Endodermal cell (in vitro differentiated cells): ENCODE results near the gene LMBR1. TPM values are rescaled to one million over a fixed set of nuclear protein-coding genes. Genes with fewer than 3 reads are reported as not detected.
A peak's percentile ranks its signal among the peaks of the same experiment; 100 is the strongest.

Source experiments
- DNase-seq: peaks from one replicate; pipeline ENCODE4 v3.0.0-alpha.2; 2017
- H3K27ac ChIP-seq: 2 replicates; pipeline ENCODE4 v1.5.1; 2013; ENCODE audit warnings: mild to moderate bottlenecking, low read depth, low read length, moderate library complexity
- H3K27me3 ChIP-seq: 2 replicates; pipeline ENCODE4 v1.6.1; 2013; ENCODE audit warnings: mild to moderate bottlenecking, low read length, moderate library complexity; ENCODE audit not compliant: insufficient read depth, control insufficient read depth, poor library complexity, severe bottlenecking
- H3K36me3 ChIP-seq: 2 replicates; pipeline ENCODE4 v1.7.0; 2013; ENCODE audit warnings: mild to moderate bottlenecking, low read length, moderate library complexity; ENCODE audit not compliant: control insufficient read depth, insufficient read depth
- H3K4me1 ChIP-seq: one replicate; pipeline ENCODE4 v1.7.0; 2013; ENCODE audit warnings: low read length; ENCODE audit not compliant: control insufficient read depth, insufficient read depth
- H3K4me3 ChIP-seq: 2 replicates; pipeline ENCODE4 v1.5.1; 2013; ENCODE audit warnings: mild to moderate bottlenecking, low read length, moderate library complexity
- H3K9ac ChIP-seq: 2 replicates; pipeline ENCODE4 v1.6.1; 2013; ENCODE audit warnings: mild to moderate bottlenecking, low read length, moderate library complexity; ENCODE audit not compliant: poor library complexity, severe bottlenecking; ENCODE audit errors: extremely low read depth
- H3K9me3 ChIP-seq: 2 replicates; pipeline ENCODE4 v1.6.1; 2013; ENCODE audit warnings: mild to moderate bottlenecking, low read length, moderate library complexity; ENCODE audit not compliant: control insufficient read depth
- H3K27ac Mint-ChIP-seq: 2 replicates; pipeline ENCODE4 v1.8.0; 2020; ENCODE audit warnings: mixed read lengths
- H3K27me3 Mint-ChIP-seq: 2 replicates; pipeline ENCODE4 v1.8.0; 2021; ENCODE audit warnings: mild to moderate bottlenecking, mixed read lengths; ENCODE audit not compliant: insufficient read depth
- H3K36me3 Mint-ChIP-seq: 2 replicates; pipeline ENCODE4 v1.8.0; 2020; ENCODE audit warnings: low read depth, mixed read lengths
- H3K4me1 Mint-ChIP-seq: 2 replicates; pipeline ENCODE4 v1.8.0; 2020; ENCODE audit warnings: mixed read lengths
- H3K4me3 Mint-ChIP-seq: 2 replicates; pipeline ENCODE4 v1.8.0; 2020; ENCODE audit warnings: mild to moderate bottlenecking, moderate library complexity, mixed read lengths
- H3K9me3 Mint-ChIP-seq: 2 replicates; pipeline ENCODE4 v1.8.0; 2020; ENCODE audit warnings: mild to moderate bottlenecking, mixed read lengths
- WGBS, 2 experiments: methylation state at CpG; one replicate each; pipeline versions ENCODE4 v1.1.5 to v1.1.7; 2013; ENCODE audit warnings: missing lambda C conversion rate in 2 of 2, mixed read lengths in 1 of 2; ENCODE audit not compliant: insufficient coverage in 1 of 2, insufficient read length in 1 of 2; 5-methylcytosine and 5-hydroxymethylcytosine counted together
- total RNA-seq, 2 donors: library from RNA; stranded (reverse); fragmentation: NEBNext Ultra II Directional in 1 of 2; extraction: Animal tissue kit (Norgen Biotek cat#: 25700) in 1 of 2; gene quantifications; 2 replicates in 1 of 2; 3 replicates in 1 of 2; pipeline ENCODE4 v1.2.1, GENCODE V29; 2021
- TF ChIP-seq, protein P1 (sequence below): fragments of 200-600 bp; sonication (generic); conservative IDR thresholded peaks from 2 replicates; pipeline ENCODE4 v1.5.0; 2021; ENCODE audit warnings: antibody characterized with exemption, mild to moderate bottlenecking

Gene LMBR1
- total RNA-seq, 2 donors from 2014 or later: 80.9 to 88.3 TPM

DNA sequence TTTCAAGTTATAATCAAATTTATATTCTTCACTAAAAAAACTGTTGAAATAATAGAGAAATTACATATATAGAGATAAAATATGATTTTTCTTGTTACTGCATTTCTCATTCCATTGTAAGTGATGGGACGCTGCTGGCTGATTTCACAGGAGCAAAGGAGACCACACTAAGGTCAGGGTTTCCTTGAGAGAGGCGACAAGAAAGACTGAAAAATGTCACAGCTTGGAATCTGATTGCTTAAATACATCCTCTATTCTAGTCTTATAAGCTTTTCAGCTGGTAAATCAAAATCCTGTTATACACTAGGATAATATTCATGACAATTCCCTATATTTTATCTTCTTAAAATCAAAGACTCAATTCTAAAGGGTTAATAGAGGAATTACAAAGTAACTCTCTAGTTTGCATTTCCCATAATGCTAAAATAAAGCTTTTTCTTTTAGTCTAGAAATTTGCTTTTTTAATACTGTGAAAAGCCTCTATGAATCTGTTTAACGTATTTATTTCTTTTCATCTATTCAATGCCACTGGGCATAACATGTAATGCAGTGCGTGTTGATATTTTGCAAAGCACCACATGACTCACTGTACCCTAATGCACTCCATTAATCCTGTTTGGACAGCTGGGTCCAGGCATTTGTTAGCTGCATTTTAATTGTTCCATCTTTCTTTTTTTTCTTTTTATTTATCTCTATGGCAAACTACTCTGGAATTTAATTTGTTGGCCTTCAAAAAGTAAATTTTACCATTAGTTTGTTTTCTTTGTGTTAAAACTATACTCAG, 170.7 kb downstream of the LMBR1 start:
- Mint-ChIP-seq H3K36me3 (peaks cover 11% of the 10 kb centered on the region), H3K4me1 (peaks cover 5% of the 10 kb centered on the region), H3K27me3 (no peaks in the 10 kb centered on the region), H3K27ac (no peak overlapping the region), H3K4me3 (no peak overlapping the region), H3K9me3 (peaks cover 3% of the 10 kb centered on the region)
- no peaks in the 10 kb centered on the region for H3K9me3 ChIP-seq
- no peaks in the 10 kb centered on the region for H3K27me3 ChIP-seq
- H3K9ac ChIP-seq: no peak overlapping the region
- H3K4me3 ChIP-seq: no peak overlapping the region
- no peak overlapping the region for H3K27ac ChIP-seq
- peaks cover 13% of the 10 kb centered on the region for H3K36me3 ChIP-seq
- TF ChIP-seq, protein P1, sequence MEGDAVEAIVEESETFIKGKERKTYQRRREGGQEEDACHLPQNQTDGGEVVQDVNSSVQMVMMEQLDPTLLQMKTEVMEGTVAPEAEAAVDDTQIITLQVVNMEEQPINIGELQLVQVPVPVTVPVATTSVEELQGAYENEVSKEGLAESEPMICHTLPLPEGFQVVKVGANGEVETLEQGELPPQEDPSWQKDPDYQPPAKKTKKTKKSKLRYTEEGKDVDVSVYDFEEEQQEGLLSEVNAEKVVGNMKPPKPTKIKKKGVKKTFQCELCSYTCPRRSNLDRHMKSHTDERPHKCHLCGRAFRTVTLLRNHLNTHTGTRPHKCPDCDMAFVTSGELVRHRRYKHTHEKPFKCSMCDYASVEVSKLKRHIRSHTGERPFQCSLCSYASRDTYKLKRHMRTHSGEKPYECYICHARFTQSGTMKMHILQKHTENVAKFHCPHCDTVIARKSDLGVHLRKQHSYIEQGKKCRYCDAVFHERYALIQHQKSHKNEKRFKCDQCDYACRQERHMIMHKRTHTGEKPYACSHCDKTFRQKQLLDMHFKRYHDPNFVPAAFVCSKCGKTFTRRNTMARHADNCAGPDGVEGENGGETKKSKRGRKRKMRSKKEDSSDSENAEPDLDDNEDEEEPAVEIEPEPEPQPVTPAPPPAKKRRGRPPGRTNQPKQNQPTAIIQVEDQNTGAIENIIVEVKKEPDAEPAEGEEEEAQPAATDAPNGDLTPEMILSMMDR: no peak
- no peak for DNase-seq
- H3K4me1 ChIP-seq: no peaks in the 10 kb centered on the region
- WGBS, 2 experiments: 93 to 96% methylated on average over 4 of the region's 4 CpGs

DNA sequence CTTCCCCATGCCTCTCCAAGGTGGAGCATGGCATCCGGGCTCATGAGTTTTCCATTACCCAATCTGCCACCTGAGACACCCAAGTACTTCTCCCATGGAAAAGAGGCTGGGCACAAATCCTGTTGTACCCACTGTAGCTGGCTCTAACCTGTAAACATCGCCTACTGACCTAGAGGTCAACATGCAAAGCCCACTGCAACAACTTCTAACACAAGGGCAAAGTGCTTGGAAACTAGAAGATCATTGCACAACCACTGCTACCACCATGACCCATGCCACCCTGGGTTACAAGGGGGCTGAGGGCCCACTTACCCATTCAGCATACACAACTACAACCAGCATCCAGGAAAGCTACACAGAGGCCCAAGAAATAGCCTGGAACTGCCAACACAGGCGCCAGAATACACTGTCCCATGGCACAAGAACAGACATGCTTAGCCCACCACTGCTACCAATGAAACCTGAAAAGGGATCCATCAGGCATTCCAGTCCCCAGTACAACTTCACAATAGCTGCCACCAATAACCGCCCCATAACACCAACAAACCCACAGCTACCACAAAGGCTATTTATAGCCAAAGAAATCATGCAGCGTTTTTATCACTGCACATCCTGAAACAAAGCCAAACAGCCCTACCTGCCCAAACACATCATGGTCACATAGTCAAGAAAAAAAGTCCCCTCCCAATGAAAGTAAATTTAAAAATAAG, 189.1 kb downstream of the LMBR1 start:
- H3K36me3 ChIP-seq: peaks cover 14% of the 10 kb centered on the region

DNA sequence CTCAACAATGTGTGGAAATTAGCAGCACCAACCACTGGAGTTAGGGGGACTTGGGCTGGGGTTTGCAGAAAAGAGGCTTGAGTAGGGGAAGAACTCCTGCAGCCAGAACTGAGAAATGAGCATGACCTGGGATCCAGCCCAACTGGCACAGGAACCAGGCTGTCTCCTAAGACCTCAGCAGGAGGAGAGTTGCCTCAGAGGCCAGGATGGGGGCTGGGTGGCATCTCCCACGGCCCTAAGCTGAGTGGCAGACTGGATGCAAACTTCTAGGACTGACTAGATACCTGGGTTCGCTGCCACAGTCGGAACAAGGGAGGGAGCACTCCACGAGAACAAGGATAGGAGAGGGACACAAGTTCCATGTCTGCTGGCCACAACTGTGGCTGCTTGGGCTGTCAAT, 189.8 kb downstream of the LMBR1 start:
- H3K9me3 ChIP-seq: peaks cover 31% of the 10 kb centered on the region
- Mint-ChIP-seq H3K36me3 (peaks cover 56% of the 10 kb centered on the region), H3K4me1 (no peaks in the 10 kb centered on the region), H3K4me3 (no peak overlapping the region), H3K9me3 (peaks cover 40% of the 10 kb centered on the region), H3K27me3 (no peaks in the 10 kb centered on the region), H3K27ac (no peak overlapping the region)
- peaks cover 14% of the 10 kb centered on the region for H3K36me3 ChIP-seq
- H3K4me3 ChIP-seq: no peak overlapping the region
- H3K4me1 ChIP-seq: no peaks in the 10 kb centered on the region
- H3K27ac ChIP-seq: no peak overlapping the region
- TF ChIP-seq, protein P1: no peak
- H3K9ac ChIP-seq: no peak overlapping the region
- H3K27me3 ChIP-seq: no peaks in the 10 kb centered on the region
- DNase-seq: no peak
- WGBS, 2 experiments: 94 to 100% methylated on average over 1 to 4 of the region's 4 CpGs

More for the DNA sequence above, 189.1 kb downstream of the LMBR1 start:
- no peak overlapping the region for H3K4me3 ChIP-seq
- no peak overlapping the region for H3K27ac ChIP-seq
- Mint-ChIP-seq H3K9me3 (peaks cover 40% of the 10 kb centered on the region), H3K27ac (peak overlapping the region; percentile 8), H3K4me1 (no peaks in the 10 kb centered on the region), H3K4me3 (no peak overlapping the region), H3K27me3 (no peaks in the 10 kb centered on the region), H3K36me3 (peaks cover 56% of the 10 kb centered on the region)
- TF ChIP-seq, protein P1: no peak
- WGBS, 2 experiments: 86 to 100% methylated on average over 3 to 5 of the region's 5 CpGs
- DNase-seq: no peak
- H3K27me3 ChIP-seq: no peaks in the 10 kb centered on the region
- H3K9ac ChIP-seq: no peak overlapping the region
- H3K9me3 ChIP-seq: peaks cover 24% of the 10 kb centered on the region
- H3K4me1 ChIP-seq: peaks cover 5% of the 10 kb centered on the region
